PC-3 (cell line): ENCODE measurements around the gene RIMBP2.

Experiments
- CTCF ChIP-seq: fragments of 300-600 bp; sonication (generic); conservative IDR thresholded peaks from 2 replicates; pipeline ENCODE4 v1.5.1; 2017; ENCODE audit warnings: antibody characterized with exemption, low read depth, mild to moderate bottlenecking, low read length
- EZH2 ChIP-seq: fragments of 300-600 bp; sonication (generic); IDR thresholded peaks from one replicate; pipeline ENCODE4 v1.6.1; 2017; ENCODE audit warnings: antibody characterized with exemption, mild to moderate bottlenecking, low read length; ENCODE audit not compliant: unreplicated experiment
- EZH2phosphoT487 ChIP-seq: fragments of 300-600 bp; sonication (generic); IDR thresholded peaks from 2 replicates; pipeline ENCODE4 v1.6.1; 2018; ENCODE audit warnings: mild to moderate bottlenecking, antibody characterized with exemption, low read length, borderline replicate concordance

- no peak for TF ChIP-seq EZH2
- TF ChIP-seq CTCF, result no peak
- TF ChIP-seq EZH2phosphoT487, result no peak
Observed at GRCh38 chr12:130651188-130651959, 64.7 kb downstream of the RIMBP2 start.
